A549 (cell line): Measurements from ENCODE around the gene PROB1. TPM values are rescaled to one million over a fixed set of nuclear protein-coding genes. Genes with fewer than 3 reads are reported as not detected.

Experiments
- ATAC-seq, 2 experiments: fragments of 200-7000 bp in 1 of 2; fragments of >200 bp in 1 of 2; cut with Nextera tagmentation in 1 of 2; cut with Tn5 transposase in 1 of 2; 3 replicates each; pipeline versions ENCODE4 v1.8.0 to v1.9.1; 2018 to 2020; ENCODE audit warnings: mild to moderate bottlenecking in 1 of 2, moderate library complexity in 1 of 2
- CTCF ChIA-PET: fragments of 300-600 bp; sonication (Branson Sonifier 250); formaldehyde crosslinking; extraction: SDS; loops from one replicate; lab custom pipeline; 2021; ENCODE audit warnings: antibody characterized with exemption, inconsistent platforms; lab: Yijun Ruan, JAX
- POLR2A ChIA-PET: fragments of 350-600 bp; formaldehyde crosslinking; extraction: SDS; loops from one replicate; lab custom pipeline; 2021; ENCODE audit warnings: antibody characterized with exemption, inconsistent platforms; lab: Yijun Ruan, JAX
- DNase-seq, 2 experiments: peaks; one replicate each; pipeline versions ENCODE4 v3.0.0 to v3.0.0-alpha.2; 2011 to 2016; ENCODE audit warnings: low read depth in 1 of 2, low spot score in 1 of 2
- FAIRE-seq: peaks from 2 replicates; lab custom pipeline; 2011; peaks lifted over from hg19 to GRCh38; lab: Jason Lieb, UNC
- H3K27ac ChIP-seq, 2 experiments: fragments of >200 bp; sonication (Bioruptor Twin); formaldehyde crosslinking; 3 replicates each; pipeline ENCODE4 v1.5.1; 2016 to 2017
- H3K4me1 ChIP-seq: fragments of >200 bp; sonication (Bioruptor Twin); formaldehyde crosslinking; 3 replicates; pipeline ENCODE4 v1.6.1; 2016
- H3K4me2 ChIP-seq: fragments of >200 bp; sonication (Bioruptor Twin); formaldehyde crosslinking; 3 replicates; pipeline ENCODE4 v1.6.1; 2016
- H3K4me3 ChIP-seq: fragments of >200 bp; sonication (Bioruptor Twin); formaldehyde crosslinking; 3 replicates; pipeline ENCODE4 v1.5.1; 2016
- H3K9me3 ChIP-seq: fragments of >200 bp; sonication (Bioruptor Twin); formaldehyde crosslinking; 3 replicates; pipeline ENCODE4 v1.6.1; 2016
- ATOH8 ChIP-seq: fragments of 250-450 bp; sonication (Bioruptor Pico); IDR thresholded peaks from 2 replicates; pipeline ENCODE4 v1.5.0; 2020; ENCODE audit warnings: low read depth, mild to moderate bottlenecking, moderate library complexity
- BCL3 ChIP-seq: fragments of >200 bp; sonication (Bioruptor Twin); formaldehyde crosslinking; IDR thresholded peaks from 3 replicates; pipeline ENCODE4 v1.6.1; 2016
- CBX8 ChIP-seq: fragments of 200-600 bp; sonication (generic); IDR thresholded peaks from 2 replicates; pipeline ENCODE4 v1.6.1; 2016
- CHD4 ChIP-seq: fragments of 200-600 bp; sonication (generic); IDR thresholded peaks from 2 replicates; pipeline ENCODE4 v1.6.1; 2016; ENCODE audit warnings: antibody characterized with exemption, mild to moderate bottlenecking, borderline replicate concordance
- EHMT2 ChIP-seq: fragments of 200-600 bp; sonication (generic); IDR thresholded peaks from 2 replicates; pipeline ENCODE4 v1.6.1; 2016; ENCODE audit warnings: antibody characterized with exemption, low read depth, mild to moderate bottlenecking, moderate library complexity
- EP300 ChIP-seq, 2 experiments: fragments of >200 bp; sonication (Bioruptor Twin); formaldehyde crosslinking; IDR thresholded peaks; 2 replicates in 1 of 2; 3 replicates in 1 of 2; pipeline ENCODE4 v1.6.1; 2016 to 2017
- FOSB ChIP-seq: fragments of 250-450 bp; sonication (Bioruptor Pico); IDR thresholded peaks from 2 replicates; pipeline ENCODE4 v1.5.0; 2020; ENCODE audit warnings: mild to moderate bottlenecking, moderate library complexity
- FOSL2 ChIP-seq, 2 experiments: fragments of 450-650 bp in 1 of 2; fragments of >200 bp in 1 of 2; sonication (Bioruptor Twin) in 1 of 2; formaldehyde crosslinking; IDR thresholded peaks; 2 replicates each; pipeline versions ENCODE4 v1.5.0 to v1.6.1; 2016 to 2020; ENCODE audit warnings: mild to moderate bottlenecking in 1 of 2, moderate library complexity in 1 of 2
- GATA3 ChIP-seq: IDR thresholded peaks from 2 replicates; pipeline ENCODE4 v1.6.1; 2012; ENCODE audit warnings: borderline replicate concordance
- HES2 ChIP-seq: fragments of >200 bp; sonication (Bioruptor Twin); formaldehyde crosslinking; IDR thresholded peaks from 2 replicates; pipeline ENCODE4 v1.6.1; 2016
- HEYL ChIP-seq: fragments of 250-450 bp; sonication (Bioruptor Pico); IDR thresholded peaks from 2 replicates; pipeline ENCODE4 v1.8.0; 2021; ENCODE audit warnings: mild to moderate bottlenecking, moderate library complexity
- HOXA7 ChIP-seq: fragments of 250-450 bp; sonication (Bioruptor Pico); IDR thresholded peaks from 2 replicates; pipeline ENCODE4 v1.5.0; 2020; ENCODE audit warnings: mild to moderate bottlenecking, moderate library complexity
- JUN ChIP-seq, 2 experiments: fragments of >200 bp; sonication (Bioruptor Twin); formaldehyde crosslinking; IDR thresholded peaks; 2 replicates in 1 of 2; 3 replicates in 1 of 2; pipeline ENCODE4 v1.6.1; 2016 to 2017
- NPAS2 ChIP-seq: fragments of 250-450 bp; sonication (Bioruptor Pico); IDR thresholded peaks from 2 replicates; pipeline ENCODE4 v1.8.0; 2022; ENCODE audit warnings: mild to moderate bottlenecking, moderate library complexity, borderline replicate concordance
- NR3C1 ChIP-seq: fragments of >200 bp; sonication (Bioruptor Twin); formaldehyde crosslinking; IDR thresholded peaks from 3 replicates; pipeline ENCODE4 v1.6.1; 2017
- PBX3 ChIP-seq: IDR thresholded peaks from 2 replicates; pipeline ENCODE4 v1.6.1; 2012
- RARB ChIP-seq: fragments of 250-450 bp; sonication (Bioruptor Pico); IDR thresholded peaks from 2 replicates; pipeline ENCODE4 v1.8.0; 2021; ENCODE audit warnings: mild to moderate bottlenecking, moderate library complexity
- RCOR1 ChIP-seq: fragments of 150-350 bp; IDR thresholded peaks from 2 replicates; pipeline ENCODE4 v1.6.1; 2014; ENCODE audit warnings: antibody characterized with exemption, low read length, low read depth
- TFCP2L1 ChIP-seq: fragments of 250-450 bp; sonication (Bioruptor Pico); IDR thresholded peaks from 2 replicates; pipeline ENCODE4 v1.5.0; 2021; ENCODE audit warnings: mild to moderate bottlenecking
- USF2 ChIP-seq: fragments of 450-650 bp; IDR thresholded peaks from 2 replicates; pipeline ENCODE4 v1.6.1; 2014; ENCODE audit warnings: antibody characterized with exemption
- ZNF302 ChIP-seq: fragments of 250-450 bp; sonication (Bioruptor Pico); IDR thresholded peaks from 2 replicates; pipeline ENCODE4 v1.9.0; 2021; ENCODE audit warnings: inconsistent platforms, mild to moderate bottlenecking, moderate library complexity
- ZSCAN20 ChIP-seq: fragments of 250-450 bp; sonication (Bioruptor Pico); IDR thresholded peaks from 2 replicates; pipeline ENCODE4 v1.8.0; 2022; ENCODE audit warnings: mild to moderate bottlenecking, moderate library complexity
- WGBS: methylation state at CpG from one replicate; pipeline ENCODE4 v1.1.6; 2017; ENCODE audit errors: missing lambda C conversion rate; 5-methylcytosine and 5-hydroxymethylcytosine counted together
- polyA plus RNA-seq, 4 experiments: library from polyadenylated mRNA; depleted of rRNA in 3 of 4; stranded (reverse); fragments of >200 nt; fragmentation: RNase III in 1 of 4; extraction: RNeasy Plus Mini Kit Qiagen cat#74134 plus additional on column Dnase treatment in 1 of 4; gene quantifications; 2 replicates in 3 of 4; 3 replicates in 1 of 4; pipeline ENCODE4 v1.2.3, GENCODE V29; 2011 to 2017

Gene PROB1
- polyA plus RNA-seq, 2 of the 4 experiments (the other 2 are of a cell fraction): 0.23 to 0.48 TPM

GRCh38 chr5:139378941-139379361 is 16.0 kb downstream of the PROB1 start (continued):
- TF ChIP-seq USF2 (no peak), RARB (CRISPR knock-in tag) (no peak)

- ChIA-PET CTCF (interaction anchor here (1.0 kb wide), 1 partner anchor 8 kb away, joined by 3 read pairs; no protein-coding TSS in a partner anchor), POLR2A (no interaction called here)
- 95% methylated on average over 37 of the region's 47 CpGs for WGBS
- no peak overlapping the region for H3K4me2 ChIP-seq
- no peaks in the 10 kb centered on the region for H3K9me3 ChIP-seq
- ATAC-seq (no peak), DNase-seq (no peak), FAIRE-seq (no peak)
- TF ChIP-seq HEYL (no peak), HOXA7 (CRISPR knock-in tag) (no peak), RCOR1 (no peak), CHD4 (no peak), EP300 (IDR thresholded peaks at IDR 0.05) (no peak), GATA3 (no peak), ZSCAN20 (CRISPR knock-in tag) (no peak), BCL3 (no peak), CBX8 (no peak), FOSB (CRISPR knock-in tag) (no peak), ATOH8 (CRISPR knock-in tag) (no peak), HES2 (no peak)
- H3K4me3 ChIP-seq: no peak overlapping the region
- H3K27ac ChIP-seq: no peak overlapping the region; a peak in 1 of 6 replicates
- H3K4me1 ChIP-seq: peaks cover 34% of the 10 kb centered on the region
Measured at GRCh38 chr5:139378101-139378825, 16.6 kb downstream of the PROB1 start.

- Histone ChIP-seq H3K4me1 (peaks cover 34% of the 10 kb centered on the region), H3K27ac (no peak overlapping the region), H3K4me3 (no peak overlapping the region), H3K9me3 (no peaks in the 10 kb centered on the region), H3K4me2 (no peak overlapping the region)
- DNase-seq: no peak
- no peak for TF ChIP-seq NPAS2 (CRISPR knock-in tag)
- no peak for TF ChIP-seq ZSCAN20 (CRISPR knock-in tag)
- TF ChIP-seq NR3C1: no peak
- TF ChIP-seq FOSL2 (IDR thresholded peaks at IDR 0.05): no peak
- no peak for TF ChIP-seq FOSL2 (CRISPR knock-in tag; IDR thresholded peaks at IDR 0.05)
- TF ChIP-seq PBX3: no peak
- TF ChIP-seq EHMT2: no peak
- TF ChIP-seq TFCP2L1 (CRISPR knock-in tag): no peak
- TF ChIP-seq RARB (CRISPR knock-in tag): no peak
- TF ChIP-seq JUN (IDR thresholded peaks at IDR 0.05): no peak
- TF ChIP-seq ZNF302 (CRISPR knock-in tag): no peak
- ChIA-PET CTCF (interaction anchor here (0.8 kb wide), 1 partner anchor 15 kb away, joined by 5 read pairs; no protein-coding TSS in a partner anchor), POLR2A (no interaction called here)
- 90% methylated on average over 3 of the region's 3 CpGs for WGBS
- no peak for FAIRE-seq
- no peak for ATAC-seq
Measured at GRCh38 chr5:139377226-139377625, 17.7 kb downstream of the PROB1 start.
